Endometrial microvascular endothelial cells (primary cell): ENCODE measurements around the gene TRAPPC2B. TPM values are rescaled to one million over a fixed set of nuclear protein-coding genes. Genes with fewer than 3 reads are reported as not detected.

Experiments
- total RNA-seq: library from RNA; depleted of rRNA; stranded (reverse); fragments of >200 nt; gene quantifications from one replicate; pipeline ENCODE4 v1.2.3, GENCODE V29; 2015; ENCODE audit errors: inconsistent ontology term

TRAPPC2B gene
- total RNA-seq, 1 donor from 2014 or later: 12.8 TPM

Other genes with a start within 250 kb of the TRAPPC2B start
- gene USP29, start 243.6 kb upstream of the TRAPPC2B start, total RNA-seq: not detected
- not detected for gene ZIM3, start 218.3 kb upstream of the TRAPPC2B start, total RNA-seq
- gene DUXA, start 196.1 kb upstream of the TRAPPC2B start, total RNA-seq: not detected
- gene ZNF264, start 172.1 kb upstream of the TRAPPC2B start, total RNA-seq: 13.4 TPM
- not detected for gene AURKC, start 132.5 kb upstream of the TRAPPC2B start, total RNA-seq
- gene ZNF805, start 122.9 kb upstream of the TRAPPC2B start, total RNA-seq: 4.6 TPM
- 13.5 TPM for gene ZNF460, start 83.1 kb upstream of the TRAPPC2B start, total RNA-seq
- gene ZNF543, start 43.1 kb upstream of the TRAPPC2B start, total RNA-seq: 6.8 TPM
- 5.2 TPM for gene ZNF304, start 12.3 kb upstream of the TRAPPC2B start, total RNA-seq
- gene ZNF547, start within 50 bp of the TRAPPC2B start, total RNA-seq: 2.1 TPM
- 7.5 TPM for gene ZNF548, start 26.3 kb downstream of the TRAPPC2B start, total RNA-seq
- 4.5 TPM for gene ZNF17, start 47.6 kb downstream of the TRAPPC2B start, total RNA-seq
- gene ZNF749, start 71.8 kb downstream of the TRAPPC2B start, total RNA-seq: 6.3 TPM
- not detected for gene VN1R1, start 93.6 kb downstream of the TRAPPC2B start, total RNA-seq
- 4.7 TPM for gene ZNF772, start 114.0 kb downstream of the TRAPPC2B start, total RNA-seq
- 5.9 TPM for gene ZNF419, start 124.2 kb downstream of the TRAPPC2B start, total RNA-seq
- gene ZNF773, start 136.4 kb downstream of the TRAPPC2B start, total RNA-seq: 2.0 TPM
- gene ZNF549, start 163.8 kb downstream of the TRAPPC2B start, total RNA-seq: 1.0 TPM
- gene ZNF550, start 196.3 kb downstream of the TRAPPC2B start, total RNA-seq: 3.1 TPM
- 2.5 TPM for gene ZNF416, start 215.4 kb downstream of the TRAPPC2B start, total RNA-seq
- 0.28 TPM for gene ZIK1, start 220.6 kb downstream of the TRAPPC2B start, total RNA-seq
- 14.5 TPM for gene ZNF530, start 236.3 kb downstream of the TRAPPC2B start, total RNA-seq